GM12801 (cell line): ENCODE measurements around the gene CYP2U1.

Source experiments
- CTCF ChIP-seq: IDR thresholded peaks from one replicate; pipeline ENCODE4 v1.5.1; 2011; ENCODE audit warnings: control low read depth; ENCODE audit not compliant: insufficient read length; ENCODE audit errors: extremely low read depth

CYP2U1 gene

GRCh38 chr4:107896158-107896645 lies 35.1 kb upstream of the CYP2U1 start:
- no peak for TF ChIP-seq CTCF

- TF ChIP-seq CTCF: no peak
Observed at GRCh38 chr4:107896646-107897045, 34.7 kb upstream of the CYP2U1 start.

DNA sequence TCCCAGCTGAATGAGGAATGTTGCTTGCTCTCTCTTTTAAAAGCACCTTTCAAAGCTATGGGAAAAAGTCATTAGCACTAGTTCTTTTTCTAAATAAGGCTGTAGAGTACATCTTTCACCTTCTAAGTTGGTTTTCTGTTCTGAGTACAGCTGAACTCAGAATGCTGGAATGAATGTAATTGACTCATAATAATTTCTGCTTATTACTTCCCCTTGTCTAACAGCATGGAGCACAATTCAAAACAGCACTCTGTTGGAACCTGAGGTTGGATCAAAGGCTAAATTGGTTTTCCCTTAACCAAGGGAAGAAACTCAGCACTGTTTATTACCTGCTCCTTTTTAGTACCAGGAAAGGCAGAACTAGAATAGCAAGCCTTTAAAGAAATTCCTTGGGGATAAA lies 33.5 kb upstream of the CYP2U1 start:
- no peak for TF ChIP-seq CTCF

GRCh38 chr4:107900067-107900466 lies 31.3 kb upstream of the CYP2U1 start:
- TF ChIP-seq CTCF: no peak

GRCh38 chr4:107900508-107900907 lies 30.8 kb upstream of the CYP2U1 start:
- no peak for TF ChIP-seq CTCF

DNA sequence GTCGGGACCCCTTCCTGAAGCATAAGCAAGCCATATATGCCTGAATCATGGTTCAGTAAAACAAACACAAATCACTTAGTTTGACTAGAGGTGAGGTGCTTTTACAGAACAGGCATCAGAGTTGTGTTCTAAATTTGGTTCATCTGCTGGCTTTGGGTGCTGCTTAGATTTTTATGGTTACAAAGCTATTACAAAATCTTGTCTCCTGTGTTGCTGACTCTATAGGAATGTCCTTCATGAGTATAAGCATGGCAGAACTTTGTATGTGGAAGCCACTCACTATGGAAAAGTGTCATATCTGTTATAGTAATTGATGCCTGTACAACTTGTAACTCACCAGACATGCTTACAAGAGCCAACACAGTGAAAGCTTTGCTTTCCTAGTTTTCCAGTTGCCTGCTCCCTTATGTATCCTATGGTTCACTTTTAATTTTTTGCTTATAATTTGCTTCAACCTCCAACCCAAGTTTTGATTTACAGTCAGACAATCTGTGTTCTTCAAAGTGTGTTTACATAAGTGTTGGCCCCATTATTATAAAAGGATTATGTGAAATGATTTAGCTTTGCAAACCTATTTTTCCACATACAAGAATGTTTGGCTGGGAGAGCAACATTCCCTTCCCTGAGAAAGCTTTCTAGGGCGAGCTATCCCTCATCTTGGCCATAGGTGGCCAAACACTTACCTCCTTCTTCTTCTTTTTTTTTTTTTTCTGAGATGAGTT lies 30.0 kb upstream of the CYP2U1 start:
- TF ChIP-seq CTCF: no peak

- no peak for TF ChIP-seq CTCF
Observed at GRCh38 chr4:107902715-107903114, 28.6 kb upstream of the CYP2U1 start.
